Forelimb muscle (tissue), 1 donor: ENCODE measurements around the gene CDH8. TPM values are rescaled to one million over a fixed set of nuclear protein-coding genes. Genes with fewer than 3 reads are reported as not detected.

Source experiments
- DNase-seq: peaks from one replicate; pipeline ENCODE4 v3.0.0-alpha.2; 2013; ENCODE audit warnings: low read depth
- polyA plus RNA-seq: library from polyadenylated mRNA; unstranded; fragments of 120-200 nt; gene quantifications from one replicate; pipeline ENCODE4 v1.2.1, GENCODE V29; 2013; ENCODE audit not compliant: insufficient read length

CDH8 gene
- polyA plus RNA-seq, 1 donor = 1.4 TPM

DNA sequence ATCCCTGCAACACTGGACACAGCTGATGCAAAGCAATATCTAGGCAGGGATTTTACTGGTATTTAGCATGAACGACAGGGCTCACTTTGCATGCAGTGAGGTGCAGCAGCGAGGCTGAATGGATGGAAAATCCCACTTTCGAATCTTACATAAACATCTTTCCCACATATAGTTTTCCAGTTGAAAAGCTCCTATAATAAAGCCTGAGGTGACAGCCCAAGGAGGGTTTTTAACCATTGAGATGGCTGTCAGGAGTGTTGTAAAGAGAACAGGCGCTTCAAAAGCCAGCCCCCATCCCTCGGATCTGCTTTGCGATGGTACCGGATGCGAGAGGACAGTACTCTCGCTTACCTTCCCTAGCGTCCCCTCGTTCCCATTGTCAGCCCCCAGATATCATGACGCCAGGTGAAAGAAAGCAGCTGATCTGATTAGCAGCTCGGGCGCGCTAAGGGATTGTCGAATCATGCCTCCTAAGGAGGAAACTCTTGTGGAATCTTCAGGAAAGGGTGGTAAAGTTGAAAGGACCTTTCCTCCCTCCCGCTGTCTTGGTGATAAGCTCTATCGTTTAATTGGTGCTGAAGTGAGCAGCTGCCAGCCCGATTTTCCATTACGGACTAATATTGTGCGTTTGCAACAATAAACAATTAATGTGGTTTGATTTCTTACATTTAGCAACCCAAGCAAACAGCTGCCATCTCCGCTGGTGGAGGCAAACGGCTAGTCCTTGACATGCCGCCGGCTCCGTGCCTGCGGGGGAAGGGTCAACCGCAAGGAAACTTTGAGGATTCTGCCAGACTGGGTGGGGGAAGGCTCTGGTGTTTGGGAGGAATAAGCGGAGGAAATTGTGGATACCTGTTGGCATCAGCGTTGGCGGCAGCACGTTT lies 1.8 kb downstream of the CDH8 start:
- no peak for DNase-seq

DNA sequence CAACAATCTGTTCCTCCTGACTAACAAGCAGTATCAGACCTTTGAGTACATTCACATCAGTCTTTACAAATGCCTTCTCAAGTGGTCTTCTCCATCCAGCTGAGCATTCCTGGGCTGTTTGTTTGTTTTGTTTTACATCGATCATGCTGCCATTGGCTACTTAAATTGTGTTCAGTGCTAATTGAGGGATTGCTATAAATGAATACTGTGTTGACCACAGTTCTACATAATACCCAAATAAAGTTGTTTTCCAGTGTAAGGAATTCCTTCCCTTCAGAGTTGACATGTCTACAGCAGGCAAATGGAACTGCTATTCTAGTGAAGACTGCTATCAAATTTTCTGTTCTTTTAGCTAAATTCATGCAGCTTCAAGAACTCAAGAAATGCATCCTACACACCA lies 3.2 kb downstream of the CDH8 start:
- no peak for DNase-seq

DNA sequence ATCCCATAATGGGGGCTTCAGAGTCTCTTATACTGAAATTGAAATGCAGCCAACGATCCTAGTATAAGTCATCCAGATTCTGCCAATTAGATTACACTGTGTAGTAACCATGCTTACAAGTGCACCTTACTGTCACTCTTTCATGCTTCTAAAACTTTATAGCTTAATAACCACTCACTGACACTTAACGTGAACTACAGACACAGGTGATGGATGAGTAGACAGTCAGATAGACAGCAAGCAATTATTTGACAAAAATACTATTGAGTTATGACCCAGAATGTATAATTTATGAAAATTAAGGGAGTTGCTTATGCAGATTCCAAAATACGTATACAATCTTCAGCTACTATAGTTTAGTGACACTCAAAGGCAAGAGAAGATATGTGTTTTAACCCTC lies 6.3 kb downstream of the CDH8 start:
- DNase-seq = no peak

DNA sequence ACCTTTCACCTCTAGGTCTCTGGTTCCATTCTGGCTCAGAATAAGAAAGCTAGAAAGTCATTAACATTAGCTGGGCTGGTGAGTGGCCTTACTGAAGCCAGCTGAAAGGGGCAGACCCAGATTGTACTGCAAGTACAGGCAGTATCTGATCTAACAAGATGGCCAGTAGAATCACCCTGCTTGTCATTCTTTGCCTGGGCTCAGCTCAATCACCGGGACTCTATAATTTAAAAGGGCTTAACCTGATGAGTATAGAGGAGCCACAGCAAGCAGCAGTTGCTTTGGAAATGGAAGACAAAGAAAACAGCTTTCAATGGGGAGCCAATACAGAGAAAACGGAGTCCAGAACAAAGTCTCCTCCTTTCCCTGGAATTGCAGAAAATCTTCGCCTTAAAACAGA lies 13.6 kb downstream of the CDH8 start:
- no peak for DNase-seq

DNA sequence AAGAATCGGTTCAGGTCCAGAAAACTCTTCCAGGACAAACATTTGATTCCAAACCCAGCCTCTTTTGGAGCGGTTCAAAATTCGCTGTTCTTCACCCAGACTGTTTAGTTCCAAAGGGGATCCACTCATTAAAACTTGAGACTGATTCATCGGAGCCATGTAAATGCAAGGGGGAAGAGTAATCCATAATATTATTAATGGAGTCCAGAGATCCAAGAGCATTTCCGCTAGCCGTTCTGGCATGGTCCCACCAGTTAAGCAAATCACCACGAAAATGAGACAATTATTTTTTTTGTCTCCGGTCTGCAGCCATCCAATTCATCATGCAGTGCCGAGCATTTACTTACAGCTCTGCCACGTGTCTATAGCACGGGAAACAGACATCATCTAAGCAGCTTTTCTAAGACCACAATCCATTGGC lies 15.1 kb downstream of the CDH8 start:
- DNase-seq = peak; percentile 45

DNA sequence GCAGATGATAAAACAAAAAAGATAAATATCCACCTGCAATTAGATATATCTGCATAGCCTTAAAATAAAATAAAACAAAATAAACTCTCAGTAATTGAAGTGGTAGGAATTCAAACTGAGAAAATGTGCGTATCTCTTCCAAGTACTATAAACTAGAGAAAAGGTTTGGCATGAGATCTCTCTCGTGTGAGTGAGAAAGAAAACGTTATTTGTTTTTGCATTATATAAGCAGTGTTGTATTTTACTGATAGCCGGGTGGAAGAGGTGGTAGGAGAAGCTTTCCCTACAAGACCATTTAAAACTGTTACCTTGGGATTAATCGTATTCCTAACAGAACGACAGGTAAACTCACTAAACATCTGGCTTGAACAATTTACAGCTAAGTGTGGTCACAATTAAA lies 15.6 kb downstream of the CDH8 start:
- no peak for DNase-seq

DNA sequence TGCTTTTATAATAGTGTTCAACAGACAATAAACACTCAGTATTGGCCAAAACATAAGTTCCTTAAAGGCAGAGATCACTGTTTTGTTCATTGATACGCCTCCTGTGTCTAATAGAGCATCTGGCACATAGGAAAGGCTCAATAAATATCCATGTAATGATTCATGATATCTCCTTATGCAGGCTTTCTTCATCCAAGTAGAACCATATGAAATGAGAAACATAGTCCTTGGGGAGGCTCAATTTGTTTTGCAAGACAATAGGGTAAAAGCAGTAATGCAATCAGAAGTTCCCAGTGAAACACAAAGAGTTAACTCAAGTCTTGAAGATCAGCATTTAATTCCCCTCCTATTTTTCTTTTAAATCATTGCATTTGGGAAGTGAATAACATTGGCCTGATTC lies 16.4 kb downstream of the CDH8 start:
- no peak for DNase-seq

DNA sequence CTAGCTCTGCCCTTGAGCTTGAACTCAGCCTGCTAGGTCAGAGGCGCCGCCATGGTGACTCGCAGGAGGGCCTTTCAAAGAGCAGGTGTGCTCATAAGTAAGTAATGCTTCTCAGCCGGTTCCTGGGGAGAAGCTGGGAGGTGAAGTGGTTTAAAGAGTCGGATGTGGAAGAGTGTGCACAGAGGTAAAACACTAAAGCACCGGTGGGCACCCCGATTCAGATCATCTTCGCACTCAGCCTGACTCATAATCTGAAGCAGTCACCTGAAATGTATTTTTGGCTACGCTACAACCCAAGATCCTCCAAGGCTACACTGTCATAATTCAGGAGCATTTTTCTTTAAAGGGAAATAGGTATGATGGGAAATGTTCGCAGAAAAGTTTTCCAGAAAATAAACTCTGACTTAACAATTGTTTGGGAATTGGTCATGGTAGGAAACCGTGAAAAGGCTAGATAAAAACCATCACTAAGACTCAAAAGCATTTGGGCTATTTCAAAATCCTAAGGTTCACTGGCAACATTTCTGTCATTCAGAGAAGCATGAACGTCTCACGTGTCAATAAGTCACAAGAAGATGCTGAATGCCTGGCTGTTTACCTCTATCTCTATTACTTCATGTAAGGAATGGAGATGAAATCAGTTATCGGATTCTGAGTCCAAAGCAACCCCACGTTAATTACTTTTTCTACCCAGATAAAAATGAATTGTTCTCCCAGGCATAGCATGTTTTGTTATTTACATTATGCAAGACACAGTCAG lies 17.8 kb downstream of the CDH8 start:
- DNase-seq = no peak

DNA sequence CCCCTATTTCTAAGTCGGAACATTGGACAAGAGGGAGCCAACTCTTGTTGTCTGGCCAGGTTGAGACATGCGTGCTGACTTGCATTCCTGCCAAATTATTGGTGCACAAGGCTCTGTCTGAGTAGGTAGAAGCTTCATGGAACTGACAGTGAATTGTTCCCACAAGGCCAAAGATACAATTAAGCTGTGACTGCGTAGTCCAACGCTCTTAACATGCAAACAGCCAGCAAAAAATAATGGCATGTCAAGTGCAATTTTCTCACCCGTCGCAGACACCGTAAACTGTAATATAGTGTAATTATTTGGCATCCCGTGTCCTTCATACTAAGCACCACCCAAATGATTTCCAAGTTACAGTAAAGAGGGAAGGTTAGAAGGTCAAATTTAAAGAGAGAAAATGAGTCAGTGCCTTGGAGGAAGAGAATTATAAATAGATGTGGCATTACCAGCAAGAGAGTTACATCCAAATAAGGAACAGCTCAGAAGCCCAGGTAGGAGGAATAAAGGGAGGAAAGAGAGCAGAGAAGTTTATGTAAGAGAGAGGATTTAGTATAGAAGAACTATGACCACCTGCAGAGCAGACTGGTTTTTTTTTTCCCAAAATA lies 21.8 kb downstream of the CDH8 start:
- no peak for DNase-seq

DNA sequence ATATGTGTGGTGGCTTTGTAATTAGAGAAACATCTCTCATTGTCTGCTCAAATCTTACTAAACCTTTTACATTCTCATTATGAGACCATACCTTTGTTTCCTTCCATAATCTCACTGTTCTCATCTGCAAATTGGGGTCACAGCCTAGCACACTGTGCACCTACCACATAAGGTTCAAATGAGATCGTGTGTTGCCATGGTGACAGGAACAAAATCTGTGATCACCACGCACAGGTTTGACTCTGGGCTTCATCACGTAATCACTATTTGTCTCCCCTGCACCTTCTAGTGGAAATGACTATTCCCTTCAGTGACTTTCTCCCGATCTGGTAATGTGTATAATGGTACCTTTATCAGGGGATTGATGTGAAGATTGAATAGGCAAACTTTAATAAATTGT lies 26.1 kb downstream of the CDH8 start:
- DNase-seq = no peak

DNA sequence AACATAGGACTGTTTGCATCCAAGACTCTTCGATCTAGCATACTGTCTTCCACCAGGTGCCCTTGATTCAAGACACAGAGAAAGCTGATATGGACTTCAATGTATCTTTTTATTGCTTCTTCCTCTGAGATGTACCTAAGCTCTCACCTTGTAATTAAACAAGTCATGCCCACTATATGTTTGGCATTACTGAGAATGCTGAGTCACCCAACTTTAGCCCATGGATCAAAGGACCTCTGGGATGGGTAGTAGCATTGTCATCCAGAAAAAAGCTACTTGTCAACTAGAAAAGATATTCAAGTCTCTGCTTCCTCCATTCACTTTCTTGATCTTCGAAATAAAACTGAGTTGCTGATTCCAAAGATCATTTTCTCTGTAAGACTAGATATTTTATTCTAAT lies 37.8 kb downstream of the CDH8 start:
- DNase-seq = no peak

DNA sequence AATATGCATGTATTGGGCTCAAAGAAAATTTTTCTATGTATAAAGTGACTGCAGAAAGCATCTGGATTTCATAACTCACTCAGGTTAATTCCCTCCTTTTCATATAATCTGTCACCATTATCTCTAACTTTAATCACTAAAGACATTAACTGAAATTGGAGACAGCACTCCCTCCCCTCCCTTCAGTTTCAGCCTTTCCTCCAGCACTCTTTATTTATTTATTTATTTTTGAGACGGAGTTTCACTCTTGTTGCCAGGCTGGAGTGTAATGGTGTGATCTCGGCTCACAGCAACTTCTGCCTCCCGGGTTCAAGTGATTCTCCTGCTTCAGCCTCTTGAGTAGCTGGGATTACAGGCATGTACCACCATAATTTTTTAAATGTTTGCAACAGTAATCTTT lies 43.1 kb downstream of the CDH8 start:
- no peak for DNase-seq

DNA sequence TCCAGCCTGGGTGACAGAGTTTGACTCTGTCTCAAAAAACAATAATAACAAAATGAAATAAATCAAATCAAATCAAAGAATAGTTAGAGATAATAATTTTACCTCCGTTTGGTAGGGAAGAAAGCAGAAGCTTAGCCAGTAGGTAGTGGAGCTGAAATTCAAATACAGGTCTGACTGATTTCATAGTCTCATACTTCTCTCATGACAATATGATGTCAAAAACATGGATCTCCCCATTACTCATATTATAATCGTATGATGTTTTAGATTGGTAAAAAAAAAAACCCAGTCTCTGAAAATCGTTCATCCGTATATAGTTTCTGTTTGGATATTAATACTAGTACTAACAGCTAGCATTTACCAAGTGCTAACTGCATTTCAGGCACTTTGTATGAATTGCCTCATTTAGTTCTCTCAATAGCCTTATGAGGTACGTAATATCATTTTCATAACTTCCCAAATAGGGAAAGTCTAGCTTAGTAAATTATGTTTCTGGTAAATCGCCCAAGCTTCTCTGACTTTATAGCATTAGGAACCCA lies 48.7 kb downstream of the CDH8 start:
- no peak for DNase-seq

DNA sequence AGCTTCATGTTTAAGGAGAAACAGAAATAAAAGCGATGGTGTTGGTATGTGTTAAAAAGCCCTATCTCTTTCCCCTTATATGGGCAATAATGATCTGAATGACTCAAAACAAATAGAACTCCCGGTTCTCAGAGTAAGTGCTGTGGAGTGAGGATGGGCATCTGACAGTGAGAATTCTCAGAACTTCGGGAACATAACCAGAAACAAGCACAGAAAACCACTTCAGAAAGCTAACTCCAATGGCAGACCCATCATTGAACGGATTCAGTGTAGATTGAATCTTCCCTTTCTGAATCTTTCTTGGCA lies 67.2 kb downstream of the CDH8 start:
- no peak for DNase-seq

DNA sequence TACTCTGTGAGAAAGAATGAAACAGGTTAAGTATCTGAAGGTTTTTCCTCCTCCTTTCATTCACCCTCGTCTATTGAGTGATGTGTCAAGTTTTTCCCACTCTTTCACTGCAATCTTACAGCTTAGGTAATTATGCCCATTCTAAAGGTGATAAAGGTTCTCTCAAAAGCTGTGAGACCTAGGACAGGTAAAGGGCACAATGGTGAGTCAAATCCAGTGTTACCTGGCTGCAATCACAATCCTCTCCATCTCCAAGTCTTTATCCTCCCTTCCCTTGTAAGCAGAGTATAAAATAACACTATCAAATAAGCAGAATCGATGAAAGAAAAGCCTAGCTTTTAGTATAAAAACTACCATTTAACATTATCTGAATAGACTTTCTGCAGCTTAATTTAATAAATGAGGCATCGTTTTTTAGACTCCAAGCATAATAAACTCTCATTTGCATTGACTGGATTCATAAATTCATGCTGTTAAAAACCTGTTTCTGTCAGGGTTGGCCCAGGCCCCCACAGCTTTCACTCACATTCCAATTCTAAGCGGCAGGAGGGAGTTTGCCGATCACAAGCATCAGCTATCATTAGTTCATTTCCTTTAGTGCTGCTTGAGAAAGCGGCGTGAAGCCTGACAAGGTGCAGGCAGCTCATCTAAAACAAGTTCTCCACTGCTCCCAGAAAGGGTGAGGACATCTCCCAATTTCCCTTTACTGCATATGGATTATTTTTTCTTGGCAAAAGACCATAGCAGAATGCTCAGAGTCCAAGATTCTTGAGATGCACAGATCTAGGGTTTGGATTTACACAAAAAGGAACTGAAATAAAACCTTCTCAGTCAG lies 67.8 kb downstream of the CDH8 start:
- no peak for DNase-seq

DNA sequence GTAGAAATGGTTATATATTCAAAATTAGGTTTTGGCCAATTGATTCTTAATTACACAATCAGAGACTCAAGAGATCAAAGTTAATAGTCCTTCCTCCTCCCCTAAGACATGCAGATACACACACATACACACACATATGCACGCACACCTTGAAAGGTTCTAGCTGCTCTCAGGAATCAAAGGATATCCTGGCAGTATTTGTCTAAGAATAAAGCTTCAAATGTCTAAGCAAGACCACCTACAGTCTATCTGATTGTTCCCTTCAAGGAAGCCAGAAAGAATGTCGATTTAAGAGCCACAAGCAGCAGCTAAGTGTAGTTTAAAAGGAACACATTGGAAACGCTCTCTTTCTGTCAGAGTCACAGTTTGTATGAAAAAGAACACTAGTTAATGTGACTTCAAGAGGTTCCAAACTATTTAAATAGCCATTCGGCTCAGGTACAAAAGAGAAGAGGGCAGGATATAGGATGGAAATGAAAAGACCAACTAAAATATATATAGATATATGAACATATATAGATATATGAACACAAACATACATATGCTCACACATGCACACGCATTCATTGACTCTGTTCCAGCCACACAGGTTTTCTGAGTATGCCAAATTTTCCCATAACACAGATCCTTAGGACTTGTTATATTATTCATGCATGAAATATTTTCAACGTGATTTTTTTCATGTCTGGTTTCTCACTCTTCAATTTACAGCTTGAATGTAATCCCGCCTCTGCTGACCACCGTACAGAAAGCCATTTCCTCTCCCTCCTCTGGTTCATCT lies 79.0 kb downstream of the CDH8 start:
- DNase-seq = no peak

DNA sequence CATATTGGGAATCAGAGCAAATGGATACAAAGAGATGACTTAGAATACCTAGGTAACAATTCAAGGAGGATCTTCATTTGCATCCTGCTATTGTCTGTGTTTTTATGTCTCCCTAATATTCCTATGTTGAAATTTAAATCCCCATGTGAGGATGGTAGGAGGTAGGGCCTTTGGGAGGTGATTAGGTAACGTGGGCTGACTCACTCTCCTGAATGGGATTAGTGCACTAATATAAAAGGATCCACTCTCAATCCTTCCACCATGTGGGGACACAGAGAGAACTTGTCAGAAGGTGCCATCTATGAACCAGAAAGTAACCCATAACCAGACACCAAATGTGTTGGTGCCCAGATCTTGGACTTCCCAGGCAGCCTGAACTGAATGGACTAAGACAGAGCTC lies 83.4 kb downstream of the CDH8 start:
- DNase-seq = no peak

DNA sequence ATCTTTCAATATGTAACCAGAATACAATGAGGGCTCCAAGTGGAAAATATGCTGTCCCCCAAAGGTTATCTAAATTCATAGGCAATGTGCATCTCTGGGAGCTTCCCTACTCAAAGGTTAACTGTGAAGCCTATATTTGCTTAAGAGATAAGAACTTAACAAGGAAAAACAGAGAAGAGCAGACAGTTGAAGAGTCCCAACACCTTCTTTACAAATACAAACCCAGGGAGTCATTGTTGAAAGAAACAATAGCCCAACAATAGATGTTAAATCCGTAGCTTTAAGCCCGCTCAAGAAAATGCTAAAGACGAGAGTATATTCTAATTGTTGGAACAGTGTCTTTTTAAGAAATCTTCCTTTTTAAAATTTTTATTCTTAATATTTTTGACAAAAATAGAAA lies 87.8 kb downstream of the CDH8 start:
- no peak for DNase-seq

DNA sequence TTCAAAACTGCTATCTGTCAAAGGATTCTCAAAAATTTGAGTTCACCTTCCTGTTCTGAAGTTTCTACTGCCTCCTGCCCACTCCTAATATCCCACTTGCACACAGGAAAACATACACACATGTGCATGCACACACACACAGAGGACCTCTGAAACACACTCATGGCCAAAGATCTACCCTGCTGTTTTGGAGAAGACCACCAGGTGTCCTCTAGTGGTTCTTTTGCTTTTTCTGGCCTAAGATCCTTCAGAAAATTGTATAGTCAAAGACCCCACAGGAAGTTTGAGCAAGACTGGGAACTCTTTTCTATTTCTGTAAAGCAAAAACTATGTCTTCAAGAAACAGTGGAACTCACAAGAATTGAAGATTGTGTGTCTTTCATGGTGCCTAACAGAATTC lies 90.2 kb downstream of the CDH8 start:
- no peak for DNase-seq

DNA sequence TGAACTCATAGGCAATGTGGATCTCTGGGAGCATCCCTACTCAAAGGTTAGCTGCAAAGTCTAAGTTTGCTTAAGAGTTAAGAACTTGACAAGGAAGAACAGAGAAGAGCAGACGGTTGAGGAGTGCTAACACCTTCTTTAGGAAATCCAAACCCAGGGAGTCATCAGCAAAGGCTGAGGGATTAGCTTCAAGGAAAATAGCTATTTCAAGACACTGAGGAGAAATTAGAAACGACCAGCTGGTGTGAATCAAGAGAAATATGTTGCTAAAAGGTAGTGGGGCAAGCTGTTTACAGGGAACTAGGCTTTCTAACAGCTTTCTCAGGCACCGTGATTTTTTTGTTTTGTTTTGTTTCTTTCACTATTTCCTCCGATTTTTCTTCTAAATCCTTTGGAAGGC lies 90.7 kb downstream of the CDH8 start:
- DNase-seq = no peak

DNA sequence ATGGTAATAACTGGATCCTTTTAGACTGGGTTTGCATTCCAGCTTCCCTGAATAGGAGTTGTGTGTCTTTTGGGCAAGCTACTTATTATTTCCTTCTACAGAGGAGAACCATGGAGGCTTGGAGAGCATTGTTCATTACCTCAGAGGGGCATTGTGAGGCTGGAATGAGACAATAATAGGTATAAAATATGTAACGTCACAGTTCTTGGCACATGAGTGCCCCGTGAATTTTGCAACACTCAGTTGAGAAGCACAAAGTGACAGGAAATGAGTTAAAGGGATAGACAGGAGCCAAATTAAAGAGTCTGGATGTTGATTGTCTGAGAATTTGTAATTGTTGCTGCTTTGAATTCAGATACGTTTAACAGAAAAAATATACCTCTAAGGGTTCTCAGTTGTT lies 92.2 kb downstream of the CDH8 start:
- DNase-seq = no peak
